NCI-H2196 treated with DMSO at 0.1 percent for 48 hours (cell line): Measurements from ENCODE around the gene ITK.
"Not testable (repeated sequence)": the region's sequence is repeated elsewhere in the genome, so short reads cannot be mapped to it uniquely, and the experiment has no call there.

Experiments used
- DNase-seq: peaks from one replicate; lab custom pipeline; 2025; ENCODE audit not compliant: unreplicated experiment; lab: John Stamatoyannopoulos, UW

The ITK gene

GRCh38 chr5:157205708-157206107 is 25.1 kb downstream of the ITK start:
- no peak for DNase-seq

GRCh38 chr5:157210652-157211051 is 30.0 kb downstream of the ITK start:
- not testable (repeated sequence) for DNase-seq

GRCh38 chr5:157212307-157212706 is 31.7 kb downstream of the ITK start:
- no peak for DNase-seq

- no peak for DNase-seq
Measured at GRCh38 chr5:157213527-157214243, 33.0 kb downstream of the ITK start.

- DNase-seq, result no peak
Measured at GRCh38 chr5:157214415-157214814, 33.8 kb downstream of the ITK start.

GRCh38 chr5:157214861-157215513 is 34.3 kb downstream of the ITK start:
- DNase-seq, result no peak

GRCh38 chr5:157215514-157216167 is 35.0 kb downstream of the ITK start:
- no peak for DNase-seq

GRCh38 chr5:157216391-157217142 is 35.9 kb downstream of the ITK start:
- DNase-seq, result no peak

- DNase-seq, result no peak
Measured at GRCh38 chr5:157217289-157218024, 36.8 kb downstream of the ITK start.

GRCh38 chr5:157219491-157220271 is 39.0 kb downstream of the ITK start:
- no peak for DNase-seq

GRCh38 chr5:157221959-157222358 is 41.3 kb downstream of the ITK start:
- DNase-seq, result no peak

- DNase-seq, result no peak
Measured at GRCh38 chr5:157222506-157223230, 42.0 kb downstream of the ITK start.

GRCh38 chr5:157225469-157226422 is 45.1 kb downstream of the ITK start:
- no peak for DNase-seq

GRCh38 chr5:157230610-157231009 is 50.0 kb downstream of the ITK start:
- no peak for DNase-seq

GRCh38 chr5:157232706-157233105 is 52.1 kb downstream of the ITK start:
- DNase-seq, result no peak

- DNase-seq, result no peak
Measured at GRCh38 chr5:157233515-157233914, 52.9 kb downstream of the ITK start.

GRCh38 chr5:157236423-157236822 is 55.8 kb downstream of the ITK start:
- DNase-seq, result no peak

GRCh38 chr5:157241483-157241882 is 60.8 kb downstream of the ITK start:
- no peak for DNase-seq
